HG03457 (cell line): ENCODE data around the gene TXLNA.

Source experiments
- ATAC-seq: cut with Tn5 transposase; IDR thresholded peaks from one replicate; pipeline ENCODE4 v1.9.1; 2021; ENCODE audit warnings: moderate number of reproducible peaks; ENCODE audit not compliant: unreplicated experiment

TXLNA gene

GRCh38 chr1:32208469-32208868 lies 29.0 kb downstream of the TXLNA start:
- no peak for ATAC-seq

- ATAC-seq = no peak
Observed at GRCh38 chr1:32208891-32209328, 29.4 kb downstream of the TXLNA start, which contains the start of gene DCDC2B. TSS of gene DCDC2B (plus strand) at chr1:32209089. CDS start at chr1:32209094, 5 bp downstream.

GRCh38 chr1:32215629-32216480 lies 36.4 kb downstream of the TXLNA start:
- ATAC-seq = no peak

- ATAC-seq = no peak
Observed at GRCh38 chr1:32216566-32216965, 37.1 kb downstream of the TXLNA start.

GRCh38 chr1:32219022-32219421 lies 39.5 kb downstream of the TXLNA start:
- no peak for ATAC-seq

GRCh38 chr1:32220746-32221580 lies 41.5 kb downstream of the TXLNA start:
- ATAC-seq = no peak

- ATAC-seq = no peak
Observed at GRCh38 chr1:32221581-32221979, 42.1 kb downstream of the TXLNA start.

- peak; percentile 67 for ATAC-seq
Observed at GRCh38 chr1:32221980-32222755, 42.7 kb downstream of the TXLNA start, which contains the start of the genes EIF3I and TMEM234. TSS of gene EIF3I (plus strand) at chr1:32222407. CDS start at chr1:32222442, 35 bp downstream. TSS of gene TMEM234 (minus strand) at chr1:32222353. CDS start at chr1:32222322, 31 bp downstream.

- no peak for ATAC-seq
Observed at GRCh38 chr1:32223683-32224082, 44.2 kb downstream of the TXLNA start.

- no peak for ATAC-seq
Observed at GRCh38 chr1:32224285-32224684, 44.8 kb downstream of the TXLNA start.

- no peak for ATAC-seq
Observed at GRCh38 chr1:32228771-32229170, 49.3 kb downstream of the TXLNA start.

- ATAC-seq = no peak
Observed at GRCh38 chr1:32231843-32232432, 52.5 kb downstream of the TXLNA start.

GRCh38 chr1:32232558-32233304 lies 53.3 kb downstream of the TXLNA start:
- ATAC-seq = no peak

- ATAC-seq = no peak
Observed at GRCh38 chr1:32234792-32235191, 55.3 kb downstream of the TXLNA start.

GRCh38 chr1:32239337-32239736 lies 59.9 kb downstream of the TXLNA start:
- ATAC-seq = no peak

GRCh38 chr1:32239790-32240139 lies 60.3 kb downstream of the TXLNA start:
- no peak for ATAC-seq

GRCh38 chr1:32240140-32240951 lies 60.9 kb downstream of the TXLNA start:
- ATAC-seq = no peak

GRCh38 chr1:32241001-32241763 lies 61.7 kb downstream of the TXLNA start:
- no peak for ATAC-seq
